HepG2 (cell line): ENCODE results near the gene SERPINB6. TPM values are rescaled to one million over a fixed set of nuclear protein-coding genes. Genes with fewer than 3 reads are reported as not detected.

Source experiments
- CENPT ChIP-seq: sonication (generic); formaldehyde crosslinking; IDR thresholded peaks from 2 replicates; pipeline ENCODE4 v1.8.0; 2022; ENCODE audit warnings: low read depth, mild to moderate bottlenecking, moderate library complexity, missing genetic modification reagents
- CHD4 ChIP-seq: fragments of 200-600 bp; sonication (generic); IDR thresholded peaks from 2 replicates; pipeline ENCODE4 v1.7.0; 2017; ENCODE audit warnings: mild to moderate bottlenecking, low read length, borderline replicate concordance
- CSRNP1 ChIP-seq: sonication (generic); formaldehyde crosslinking; IDR thresholded peaks from 2 replicates; pipeline ENCODE4 v1.8.1; 2023; ENCODE audit warnings: mild to moderate bottlenecking, missing genetic modification reagents
- E2F1 ChIP-seq: sonication (generic); formaldehyde crosslinking; IDR thresholded peaks from 2 replicates; pipeline ENCODE4 v1.5.0; 2020; ENCODE audit warnings: missing genetic modification reagents
- ETS1 ChIP-seq: sonication (generic); formaldehyde crosslinking; IDR thresholded peaks from 2 replicates; pipeline ENCODE4 v1.4.0; 2020; ENCODE audit warnings: missing genetic modification reagents
- GFI1 ChIP-seq: sonication (generic); formaldehyde crosslinking; IDR thresholded peaks from 2 replicates; pipeline ENCODE4 v1.5.0; 2020; ENCODE audit warnings: missing genetic modification reagents, mild to moderate bottlenecking, borderline replicate concordance
- HNF4A ChIP-seq: sonication (generic); formaldehyde crosslinking; IDR thresholded peaks from 2 replicates; pipeline ENCODE4 v1.4.0; 2020; ENCODE audit warnings: missing genetic modification reagents
- MTF1 ChIP-seq: sonication (generic); formaldehyde crosslinking; IDR thresholded peaks from 2 replicates; pipeline ENCODE4 v1.5.0; 2020; ENCODE audit warnings: missing genetic modification reagents
- NFKB2 ChIP-seq: sonication (generic); formaldehyde crosslinking; IDR thresholded peaks from 2 replicates; pipeline ENCODE4 v1.4.0; 2020; ENCODE audit warnings: missing genetic modification reagents, borderline replicate concordance
- POLR2A ChIP-seq, 2 experiments: IDR thresholded peaks; 2 replicates each; pipeline ENCODE4 v1.6.1; 2011; ENCODE audit warnings: low read depth in 2 of 2, low read length in 2 of 2, mild to moderate bottlenecking in 1 of 2, moderate library complexity in 1 of 2; ENCODE audit not compliant: insufficient read depth in 1 of 2
- RAD51 ChIP-seq: fragments of 450-650 bp; IDR thresholded peaks from 2 replicates; pipeline ENCODE4 v1.6.1; 2016; ENCODE audit warnings: borderline replicate concordance
- SMAD1 ChIP-seq: sonication (generic); formaldehyde crosslinking; IDR thresholded peaks from 2 replicates; pipeline ENCODE4 v1.4.0; 2020; ENCODE audit warnings: missing genetic modification reagents, low read depth, mild to moderate bottlenecking, borderline replicate concordance
- SMARCC2 ChIP-seq: fragments of 450-650 bp; IDR thresholded peaks from 2 replicates; pipeline ENCODE4 v1.6.1; 2017; ENCODE audit warnings: antibody characterized with exemption, mild to moderate bottlenecking
- SMARCE1 ChIP-seq: fragments of 450-650 bp; IDR thresholded peaks from 2 replicates; pipeline ENCODE4 v1.6.1; 2017; ENCODE audit warnings: borderline replicate concordance
- SUZ12 ChIP-seq: fragments of 150-350 bp; IDR thresholded peaks from 2 replicates; pipeline ENCODE4 v1.6.1; 2014; ENCODE audit warnings: low read depth, low read length
- TGIF2 ChIP-seq: IDR thresholded peaks from 2 replicates; pipeline ENCODE4 v1.6.1; 2016; ENCODE audit warnings: control low read depth, missing compliant biosample characterization
- ZBTB10 ChIP-seq: sonication (generic); formaldehyde crosslinking; IDR thresholded peaks from 2 replicates; pipeline ENCODE4 v1.4.0; 2020; ENCODE audit warnings: missing genetic modification reagents, borderline replicate concordance
- ZNF414 ChIP-seq: sonication (generic); formaldehyde crosslinking; IDR thresholded peaks from 2 replicates; pipeline ENCODE4 v1.5.0; 2020; ENCODE audit warnings: missing genetic modification reagents
- ZNF616 ChIP-seq: sonication (generic); formaldehyde crosslinking; IDR thresholded peaks from 2 replicates; pipeline ENCODE4 v1.5.0; 2020; ENCODE audit warnings: low read depth, mild to moderate bottlenecking, missing genetic modification reagents
- ZNF629 ChIP-seq: sonication (generic); formaldehyde crosslinking; conservative IDR thresholded peaks from 2 replicates; pipeline ENCODE4 v1.5.0; 2020; ENCODE audit warnings: missing genetic modification reagents
- ZNF879 ChIP-seq: sonication (generic); formaldehyde crosslinking; IDR thresholded peaks from 2 replicates; pipeline ENCODE4 v1.8.1; 2023; ENCODE audit warnings: missing genetic modification reagents
- ZNF883 ChIP-seq: sonication (generic); formaldehyde crosslinking; IDR thresholded peaks from 2 replicates; pipeline ENCODE4 v1.5.1; 2020; ENCODE audit warnings: mild to moderate bottlenecking, missing genetic modification reagents; ENCODE audit errors: not compliant biosample characterization
- polyA plus RNA-seq, 8 experiments: library from polyadenylated mRNA; depleted of rRNA in 3 of 8; stranded (reverse) in 7 of 8; unstranded in 1 of 8; fragments of >200 nt; fragmentation: Illumina TruSeq in 4 of 8; extraction: Trizol in 4 of 8; gene quantifications; 2 replicates each; pipeline versions ENCODE4 v1.2.1 to v1.2.3, GENCODE V29; 2011 to 2016; ENCODE audit warnings: low read depth in 4 of 8, missing spikeins in 1 of 8, mixed read lengths in 1 of 8; ENCODE audit not compliant: insufficient read depth in 1 of 8
- total RNA-seq, 5 experiments: library from RNA; depleted of rRNA; stranded (reverse); fragments of >200 nt; fragmentation: Illumina TruSeq; extraction: Trizol; gene quantifications; 2 replicates each; pipeline ENCODE4 v1.2.3, GENCODE V29; 2016; ENCODE audit warnings: low read depth in 1 of 5

The SERPINB6 gene
- total and polyA plus RNA-seq, 2 of the 13 experiments (the other 11 are each of a cell fraction or from before 2014, with no cell fraction given), result 38.2 to 61.3 TPM

- 0 out of 2 replicates have a peak, but pooled peaks have one; percentile 17 for TF ChIP-seq NFKB2 (CRISPR knock-in tag)
- no peak for TF ChIP-seq TGIF2 (CRISPR knock-in tag)
- peak; percentile 4; the same call in 1 of the 2 replicates for TF ChIP-seq ETS1
- TF ChIP-seq SMARCE1, result no peak
- 0 out of 2 replicates have a peak, but pooled peaks have one; percentile 17 for TF ChIP-seq CENPT
- no peak for TF ChIP-seq SMARCC2
- TF ChIP-seq RAD51, result no peak
- peak; percentile 37 for TF ChIP-seq ZNF883 (CRISPR knock-in tag)
- TF ChIP-seq SUZ12, result no peak
- TF ChIP-seq E2F1 (CRISPR knock-in tag), result no peak
- 0 out of 2 replicates have a peak, but pooled peaks have one; percentile 67 for TF ChIP-seq ZBTB10
- no peak for TF ChIP-seq GFI1 (CRISPR knock-in tag)
- TF ChIP-seq CHD4, result no peak
- TF ChIP-seq CSRNP1, result no peak
- 0 out of 2 replicates have a peak, but pooled peaks have one; percentile 5 for TF ChIP-seq HNF4A
- no peak for TF ChIP-seq ZNF414 (CRISPR knock-in tag)
- no peak for TF ChIP-seq MTF1 (CRISPR knock-in tag)
- TF ChIP-seq ZNF879 (CRISPR knock-in tag), result peak; percentile 55; the same call in 1 of the 2 replicates
- 0 out of 2 replicates have a peak, but pooled peaks have one; percentile 18 for TF ChIP-seq ZNF616
- peak in 1 of 2 experiments; percentile 59; a peak in 2 of 4 replicates for TF ChIP-seq POLR2A (IDR thresholded peaks at IDR 0.05; ENCODE audit: insufficient read depth in 1 of 2, low read depth in 2 of 2, low read length in 2 of 2)
- peak; percentile 27; the same call in 1 of the 2 replicates for TF ChIP-seq ZNF629 (CRISPR knock-in tag)
- TF ChIP-seq SMAD1 (CRISPR knock-in tag), result no peak
These were observed 481 bp downstream of the SERPINB6 start (continued) for GRCh38 chr6:2970753-2971419.
